Epithelial cell of umbilical artery (primary cell): Measurements from ENCODE around the gene SAXO2. TPM values are rescaled to one million over a fixed set of nuclear protein-coding genes. Genes with fewer than 3 reads are reported as not detected.

Experiments
- total RNA-seq: library from RNA; depleted of rRNA; stranded (reverse); fragments of >200 nt; gene quantifications from 2 replicates; pipeline ENCODE4 v1.2.3, GENCODE V29; 2014

SAXO2 gene, protein sequence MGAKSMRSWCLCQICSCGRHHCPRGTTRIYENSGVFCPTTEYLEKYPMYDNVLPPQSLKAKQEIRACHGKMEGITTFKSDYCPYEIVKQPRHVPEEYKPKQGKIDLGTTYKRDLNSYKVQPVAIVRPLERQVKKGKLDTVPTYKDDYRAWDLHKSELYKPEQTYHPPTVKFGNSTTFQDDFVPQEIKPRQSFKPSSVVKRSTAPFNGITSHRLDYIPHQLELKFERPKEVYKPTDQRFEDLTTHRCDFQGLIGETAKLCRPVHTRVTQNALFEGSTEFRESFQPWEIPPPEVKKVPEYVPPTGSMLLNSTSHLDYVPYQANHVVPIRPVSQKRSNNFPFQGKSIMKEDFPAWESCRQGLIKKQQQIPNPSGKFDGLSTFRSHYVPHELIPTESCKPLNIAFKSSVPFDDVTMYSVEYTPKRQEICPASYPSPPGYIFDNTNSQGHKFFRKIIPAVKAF
- 0.46 TPM in 1 of 2 replicates, not detected in the other for total RNA-seq

DNA sequence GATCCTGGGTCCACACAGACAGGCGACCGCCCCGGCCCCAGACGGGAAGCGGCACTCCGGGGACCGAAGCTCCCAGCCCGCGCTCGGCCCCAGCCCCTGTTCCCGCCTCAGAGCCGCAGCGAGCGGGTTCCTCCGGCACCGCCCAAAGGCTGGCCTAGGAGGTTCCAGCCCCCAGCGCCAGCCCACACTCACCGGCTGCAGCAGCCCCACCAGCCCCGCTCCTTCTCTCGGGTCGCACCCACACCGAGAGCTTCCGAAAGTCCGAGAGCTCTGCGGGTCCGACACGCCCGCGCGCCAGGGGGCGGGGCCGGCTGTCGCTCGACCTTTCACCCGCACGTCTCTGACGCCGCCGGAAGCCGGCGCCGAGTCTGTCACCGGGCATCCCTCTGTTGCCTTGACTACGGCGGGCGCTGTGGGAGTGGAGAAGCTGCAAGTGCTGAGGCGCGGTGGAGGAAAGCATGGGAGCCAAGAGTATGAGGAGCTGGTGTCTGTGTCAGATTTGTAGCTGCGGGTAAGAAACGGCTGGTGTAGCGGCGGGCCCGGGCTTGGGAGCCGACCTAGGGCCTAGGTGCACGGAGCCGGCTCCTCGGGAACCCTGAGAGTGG is at the start of gene SAXO2, which contains the start of gene EFL1:
SAXO2 (plus strand) TSS at position 397 of the 605 bp plus-strand sequence; CDS start at position 459, 62 bp downstream.
EFL1 (minus strand) TSS at position 313 of the 605 bp plus-strand sequence. CDS start 956 bp downstream, outside the sequence.

Other genes starting within 250 kb of the SAXO2 start
- gene MEX3B, start 216.8 kb upstream of the SAXO2 start, total RNA-seq, result 5.8 and 10.6 TPM in 2 replicates
- gene EFL1, start 84 bp upstream of the SAXO2 start, total RNA-seq, result 22.1 and 33.9 TPM in 2 replicates
- under 0.01 and 0.15 TPM in 2 replicates for gene GOLGA6L10, start 86.7 kb downstream of the SAXO2 start, total RNA-seq
- gene GOLGA6L9, start 167.0 kb downstream of the SAXO2 start, total RNA-seq, result 0.97 and 2.0 TPM in 2 replicates